GM19239 (cell line): ENCODE data around the gene SLCO3A1.

Experiments used
- DNase-seq: peaks from one replicate; pipeline ENCODE4 v3.0.0; 2011; ENCODE audit warnings: low spot score; ENCODE audit not compliant: insufficient read length
- FAIRE-seq: peaks from 2 replicates; lab custom pipeline; 2011; peaks lifted over from hg19 to GRCh38; lab: Jason Lieb, UNC

The SLCO3A1 gene

DNA sequence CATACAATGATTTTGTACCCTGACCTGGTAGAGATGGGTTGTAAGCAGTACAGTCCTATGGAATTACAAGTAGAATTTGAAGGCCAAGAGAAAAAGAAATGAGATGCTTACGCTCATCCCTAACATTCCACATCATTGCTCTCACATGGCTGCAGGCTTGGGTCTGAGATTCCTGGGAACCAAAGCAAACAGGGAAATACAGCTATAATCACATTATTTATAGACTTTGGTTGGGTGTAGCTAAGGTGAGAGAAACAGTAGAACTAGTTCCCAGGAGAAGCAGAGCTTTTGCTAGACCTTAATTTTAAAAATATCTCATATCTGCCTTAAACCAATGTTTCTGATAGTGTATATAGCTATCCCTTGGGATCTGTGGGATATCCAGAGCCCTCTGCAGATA lies 51.4 kb downstream of the SLCO3A1 start:
- FAIRE-seq = no peak
- no peak for DNase-seq

DNA sequence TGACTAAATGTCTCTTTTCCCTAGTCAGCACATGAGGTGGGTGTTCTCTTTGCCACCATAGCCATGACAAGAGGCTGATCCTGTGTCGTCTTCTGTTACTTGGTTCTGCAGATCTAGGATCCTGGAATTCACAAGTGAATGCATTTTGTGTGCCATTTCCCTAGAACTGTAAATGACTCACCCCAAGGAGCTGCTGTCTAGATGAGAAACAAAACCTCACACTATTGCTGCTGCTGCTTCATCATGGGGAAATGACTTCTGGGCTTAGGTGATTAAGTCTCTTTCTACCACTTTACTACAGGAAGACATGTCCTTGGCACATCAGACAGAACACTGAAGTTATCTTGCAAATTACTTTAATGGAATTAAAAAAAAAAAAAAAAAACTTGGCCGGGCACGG lies 54.9 kb downstream of the SLCO3A1 start:
- FAIRE-seq = no peak
- DNase-seq = no peak

GRCh38 chr15:91909111-91909510 lies 55.6 kb downstream of the SLCO3A1 start:
- no peak for FAIRE-seq

DNA sequence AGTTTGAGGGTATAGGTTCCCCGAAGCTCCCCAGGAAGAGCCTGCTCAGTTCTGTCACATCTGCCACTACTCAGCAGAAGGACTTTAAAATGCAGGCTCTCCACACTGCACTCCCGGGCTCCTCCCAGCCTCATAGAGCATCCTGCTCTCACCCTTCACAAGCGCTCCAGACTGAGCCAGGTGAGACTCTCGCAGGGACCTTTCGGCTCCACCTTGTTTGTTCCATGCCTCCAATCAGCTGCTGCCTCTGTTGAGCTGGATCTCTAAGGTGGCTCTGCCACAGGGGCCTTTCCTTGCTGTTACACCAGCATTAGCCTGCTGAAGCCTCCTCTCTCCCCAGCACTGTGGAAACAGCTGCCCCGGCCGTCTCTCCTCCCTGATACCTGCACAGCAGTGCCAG lies 56.1 kb downstream of the SLCO3A1 start:
- FAIRE-seq (no peak), DNase-seq (no peak)

More at GRCh38 chr15:91909111-91909510, 55.6 kb downstream of the SLCO3A1 start:
- DNase-seq = no peak

DNA sequence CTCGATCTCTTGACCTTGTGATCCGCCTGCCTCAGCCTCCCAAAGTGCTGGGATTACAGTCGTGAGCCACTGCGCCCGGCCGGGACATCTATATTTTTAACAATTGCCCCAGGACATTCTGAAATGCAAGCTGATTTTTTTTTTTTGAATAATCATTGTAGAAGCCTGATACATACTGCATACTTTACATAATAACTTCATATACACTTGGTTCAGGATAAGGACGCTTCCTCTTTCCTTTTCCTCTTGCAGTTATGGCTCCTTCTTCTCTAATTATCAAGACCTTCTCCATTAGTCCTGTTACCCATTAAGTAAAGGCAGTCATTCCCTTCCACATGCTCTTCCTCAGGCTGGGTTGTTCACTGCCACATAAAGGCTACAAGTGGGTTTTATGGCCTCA lies 58.3 kb downstream of the SLCO3A1 start:
- DNase-seq (no peak), FAIRE-seq (no peak)

DNA sequence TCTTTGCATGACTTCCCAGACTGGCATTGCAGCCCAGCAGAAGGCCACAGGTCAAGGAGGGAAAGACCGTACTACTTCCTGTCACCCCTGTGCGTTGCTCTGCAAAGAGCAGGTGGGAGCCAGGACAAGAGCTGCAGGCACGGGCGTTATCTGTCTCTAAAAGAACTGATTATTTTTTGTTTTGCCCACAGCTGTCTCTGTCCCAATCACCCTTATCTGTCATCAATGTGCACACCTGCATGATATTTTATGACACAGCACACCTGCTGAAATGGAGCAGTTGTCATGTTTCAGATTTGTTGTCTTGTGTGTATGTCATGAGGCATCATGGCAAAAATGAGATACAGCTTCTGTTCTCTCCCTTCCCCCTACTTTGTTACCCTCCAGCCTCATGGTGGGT lies 58.8 kb downstream of the SLCO3A1 start:
- FAIRE-seq (no peak), DNase-seq (no peak)

DNA sequence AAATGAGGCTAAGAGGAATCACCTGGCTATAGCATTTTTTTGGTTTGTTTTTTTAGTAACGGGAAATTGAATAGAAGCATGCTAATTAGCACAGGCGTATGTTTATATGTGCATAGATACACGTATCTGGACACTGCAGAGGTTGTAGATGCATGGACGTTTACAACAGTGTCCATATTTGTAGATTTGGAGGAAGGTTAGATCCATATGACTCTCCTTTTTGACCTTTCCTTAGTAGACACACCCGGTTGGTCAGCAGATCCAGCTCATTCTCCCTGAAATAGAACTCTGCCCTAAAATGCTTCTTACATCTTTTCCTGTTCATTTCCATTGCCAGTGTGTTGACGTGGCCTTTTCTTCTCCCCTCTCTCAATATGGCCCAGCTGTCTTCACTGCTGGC lies 60.1 kb downstream of the SLCO3A1 start:
- no peak for FAIRE-seq
- no peak for DNase-seq

- no peak for DNase-seq
- no peak for FAIRE-seq
These were observed 62.1 kb downstream of the SLCO3A1 start for GRCh38 chr15:91915576-91915975.

DNA sequence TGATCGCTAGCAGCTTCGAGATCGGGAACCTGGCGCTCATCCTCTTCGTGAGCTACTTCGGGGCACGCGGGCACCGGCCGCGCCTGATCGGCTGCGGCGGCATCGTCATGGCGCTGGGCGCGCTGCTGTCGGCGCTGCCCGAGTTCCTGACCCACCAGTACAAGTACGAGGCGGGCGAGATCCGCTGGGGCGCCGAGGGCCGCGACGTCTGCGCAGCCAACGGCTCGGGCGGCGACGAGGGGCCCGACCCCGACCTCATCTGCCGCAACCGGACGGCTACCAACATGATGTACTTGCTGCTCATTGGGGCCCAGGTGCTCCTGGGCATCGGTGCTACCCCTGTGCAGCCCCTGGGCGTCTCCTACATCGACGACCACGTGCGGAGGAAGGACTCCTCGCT lies 62.5 kb downstream of the SLCO3A1 start:
- FAIRE-seq = no peak
- DNase-seq = no peak

- no peak for FAIRE-seq
- no peak for DNase-seq
These were observed 64.3 kb downstream of the SLCO3A1 start for GRCh38 chr15:91917686-91918360.

- DNase-seq (no peak), FAIRE-seq (no peak)
These were observed 65.6 kb downstream of the SLCO3A1 start for GRCh38 chr15:91919014-91919534.

- FAIRE-seq (no peak), DNase-seq (no peak)
These were observed 67.8 kb downstream of the SLCO3A1 start for GRCh38 chr15:91921188-91921842.

- no peak for DNase-seq
- no peak for FAIRE-seq
These were observed 68.3 kb downstream of the SLCO3A1 start for GRCh38 chr15:91921843-91922198.

GRCh38 chr15:91922646-91923547 lies 69.4 kb downstream of the SLCO3A1 start:
- DNase-seq = no peak
- FAIRE-seq = no peak

DNA sequence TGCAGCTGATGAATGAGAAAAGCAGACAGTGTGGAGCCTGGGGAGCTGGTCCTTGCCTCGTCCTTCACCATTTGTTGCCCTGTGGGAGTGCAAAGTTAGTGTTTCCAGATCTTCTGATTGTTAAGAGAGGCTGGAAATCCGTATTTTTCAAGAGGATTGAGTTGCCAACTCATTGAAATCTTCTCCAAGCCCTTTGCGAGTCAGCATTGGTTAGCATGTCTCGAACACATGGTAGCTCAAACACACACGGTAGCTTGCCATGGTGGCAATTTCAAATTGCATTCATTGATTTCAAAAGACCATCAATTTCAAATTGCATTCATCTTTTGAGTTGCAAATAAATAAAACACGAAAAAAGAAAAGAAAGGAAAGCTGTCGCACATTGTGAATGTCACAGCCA lies 70.7 kb downstream of the SLCO3A1 start:
- no peak for FAIRE-seq
- DNase-seq = no peak

- DNase-seq (no peak), FAIRE-seq (no peak)
These were observed 71.5 kb downstream of the SLCO3A1 start for GRCh38 chr15:91924837-91925495.

- DNase-seq = no peak
These were observed 72.3 kb downstream of the SLCO3A1 start for GRCh38 chr15:91925794-91926193.

DNA sequence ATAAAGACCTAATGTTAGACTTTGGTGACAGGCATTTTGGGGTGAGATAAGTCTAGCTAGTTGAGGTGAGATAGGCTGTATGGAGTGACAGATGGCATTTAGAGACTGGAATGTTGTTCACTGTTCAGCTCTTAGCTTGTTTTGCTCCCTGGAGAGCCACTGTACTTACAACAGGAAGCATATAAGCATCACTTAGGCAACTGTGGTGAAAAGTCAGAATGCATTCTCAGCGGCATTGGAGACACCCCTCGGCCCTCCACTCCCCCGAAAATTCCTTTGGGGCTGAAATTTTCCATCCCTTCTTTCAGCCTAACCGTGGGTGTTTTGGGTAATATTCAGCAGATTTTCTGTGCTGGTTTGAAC lies 73.4 kb downstream of the SLCO3A1 start:
- FAIRE-seq (no peak), DNase-seq (no peak)

More at GRCh38 chr15:91925794-91926193, 72.3 kb downstream of the SLCO3A1 start:
- FAIRE-seq = no peak

DNA sequence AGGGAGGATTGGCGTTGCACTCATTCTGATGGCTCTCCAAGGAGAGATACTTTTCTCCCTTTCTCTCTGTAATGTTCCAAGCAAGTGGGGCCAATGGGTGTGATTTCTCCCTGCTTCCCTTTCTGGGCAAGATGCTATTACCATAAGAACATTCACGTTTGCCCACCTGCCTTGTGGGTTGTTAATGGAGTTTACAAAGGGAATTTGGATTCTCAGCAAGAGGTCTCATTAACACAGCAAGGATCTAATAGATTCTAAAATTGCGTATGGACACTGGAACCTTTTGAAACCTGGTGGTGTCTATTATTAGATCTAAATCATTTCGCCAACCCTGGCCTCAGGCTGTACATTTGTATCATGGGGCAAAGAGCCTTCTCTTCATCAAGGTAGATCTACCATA lies 74.1 kb downstream of the SLCO3A1 start:
- DNase-seq (no peak), FAIRE-seq (no peak)

DNA sequence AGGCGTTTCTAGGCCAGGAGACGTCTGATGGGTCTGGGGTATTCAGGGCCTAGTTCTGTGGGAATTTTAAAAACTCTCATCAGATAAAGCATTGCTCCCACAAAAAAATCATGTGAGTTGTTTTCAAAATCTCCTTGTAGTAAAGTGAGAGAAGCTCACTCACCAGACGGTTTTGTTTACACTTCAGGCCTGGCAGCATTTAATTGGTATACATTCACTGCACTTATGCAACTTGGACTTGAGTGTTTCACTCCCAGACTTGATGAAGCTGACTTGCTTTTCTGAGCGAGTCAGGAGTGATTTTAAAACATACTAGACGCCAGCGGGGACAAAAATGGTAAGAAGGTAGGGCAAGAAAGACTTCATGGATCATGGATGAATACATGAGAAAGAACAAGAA lies 75.2 kb downstream of the SLCO3A1 start:
- FAIRE-seq = no peak

More for the DNA sequence above, 75.2 kb downstream of the SLCO3A1 start:
- DNase-seq = no peak
